ENCODE measurements around the gene ZMIZ1.

Gene ZMIZ1

GRCh38 chr10:79189181-79189580 lies 120.4 kb downstream of the ZMIZ1 start:
- no peak for TF ChIP-seq POLR2AphosphoS5 (IDR thresholded peaks at IDR 0.05; ENCODE audit: low read depth, low read length)
- TF ChIP-seq, protein P1, sequence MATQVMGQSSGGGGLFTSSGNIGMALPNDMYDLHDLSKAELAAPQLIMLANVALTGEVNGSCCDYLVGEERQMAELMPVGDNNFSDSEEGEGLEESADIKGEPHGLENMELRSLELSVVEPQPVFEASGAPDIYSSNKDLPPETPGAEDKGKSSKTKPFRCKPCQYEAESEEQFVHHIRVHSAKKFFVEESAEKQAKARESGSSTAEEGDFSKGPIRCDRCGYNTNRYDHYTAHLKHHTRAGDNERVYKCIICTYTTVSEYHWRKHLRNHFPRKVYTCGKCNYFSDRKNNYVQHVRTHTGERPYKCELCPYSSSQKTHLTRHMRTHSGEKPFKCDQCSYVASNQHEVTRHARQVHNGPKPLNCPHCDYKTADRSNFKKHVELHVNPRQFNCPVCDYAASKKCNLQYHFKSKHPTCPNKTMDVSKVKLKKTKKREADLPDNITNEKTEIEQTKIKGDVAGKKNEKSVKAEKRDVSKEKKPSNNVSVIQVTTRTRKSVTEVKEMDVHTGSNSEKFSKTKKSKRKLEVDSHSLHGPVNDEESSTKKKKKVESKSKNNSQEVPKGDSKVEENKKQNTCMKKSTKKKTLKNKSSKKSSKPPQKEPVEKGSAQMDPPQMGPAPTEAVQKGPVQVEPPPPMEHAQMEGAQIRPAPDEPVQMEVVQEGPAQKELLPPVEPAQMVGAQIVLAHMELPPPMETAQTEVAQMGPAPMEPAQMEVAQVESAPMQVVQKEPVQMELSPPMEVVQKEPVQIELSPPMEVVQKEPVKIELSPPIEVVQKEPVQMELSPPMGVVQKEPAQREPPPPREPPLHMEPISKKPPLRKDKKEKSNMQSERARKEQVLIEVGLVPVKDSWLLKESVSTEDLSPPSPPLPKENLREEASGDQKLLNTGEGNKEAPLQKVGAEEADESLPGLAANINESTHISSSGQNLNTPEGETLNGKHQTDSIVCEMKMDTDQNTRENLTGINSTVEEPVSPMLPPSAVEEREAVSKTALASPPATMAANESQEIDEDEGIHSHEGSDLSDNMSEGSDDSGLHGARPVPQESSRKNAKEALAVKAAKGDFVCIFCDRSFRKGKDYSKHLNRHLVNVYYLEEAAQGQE (IDR thresholded peaks at IDR 0.05; ENCODE audit: insufficient read depth in 1 of 2, low read depth in 2 of 2, low read length in 2 of 2): no peak
- TF ChIP-seq FOXP2 (optimal IDR thresholded peaks at IDR 0.05; ENCODE audit: borderline replicate concordance, extremely low read depth, extremely low read length, insufficient read depth): no peak
- TF ChIP-seq TAF1 (IDR thresholded peaks at IDR 0.05; ENCODE audit: borderline replicate concordance, insufficient read depth, low read length): no peak
- no peak for TF ChIP-seq SIN3A (IDR thresholded peaks at IDR 0.05; ENCODE audit: borderline replicate concordance, insufficient read depth, low read length)

DNA sequence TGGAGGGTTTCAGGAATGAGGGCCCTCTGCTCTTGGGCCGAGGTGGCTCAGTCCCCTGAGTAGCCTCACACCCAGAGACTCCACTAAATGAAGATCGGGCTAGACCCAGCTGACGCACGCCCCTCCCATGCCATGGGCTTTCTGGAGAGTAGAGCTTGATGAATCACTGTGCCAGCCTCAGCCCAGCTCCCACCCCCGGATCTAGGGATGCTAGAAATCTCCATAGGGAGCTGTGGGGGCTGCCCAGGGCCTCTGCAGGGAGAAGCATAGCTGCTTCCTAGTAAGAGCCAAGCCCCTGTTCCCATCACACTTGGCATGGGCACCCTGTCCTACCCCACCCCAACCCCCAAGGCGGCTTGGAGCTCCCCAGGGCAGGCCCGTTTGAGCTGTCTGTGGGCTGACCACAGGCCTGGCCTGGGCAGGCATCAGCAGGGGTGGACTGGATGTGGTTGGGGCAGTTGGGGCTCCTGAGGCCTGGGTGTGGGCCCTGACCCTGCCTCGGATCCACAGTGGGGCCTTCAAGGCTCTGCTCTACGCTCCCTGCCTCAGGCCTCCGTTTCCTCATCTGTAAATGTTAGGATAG lies 121.2 kb downstream of the ZMIZ1 start:
- no peak for TF ChIP-seq FOXP2 (optimal IDR thresholded peaks at IDR 0.05; ENCODE audit: borderline replicate concordance, extremely low read depth, extremely low read length, insufficient read depth)
- TF ChIP-seq TAF1 (IDR thresholded peaks at IDR 0.05; ENCODE audit: borderline replicate concordance, insufficient read depth, low read length): no peak
- TF ChIP-seq, protein P1 (IDR thresholded peaks at IDR 0.05; ENCODE audit: insufficient read depth in 1 of 2, low read depth in 2 of 2, low read length in 2 of 2): no peak

- TF ChIP-seq, protein P1 (IDR thresholded peaks at IDR 0.05; ENCODE audit: insufficient read depth in 1 of 2, low read depth in 2 of 2, low read length in 2 of 2): no peak
- no peak for TF ChIP-seq TAF1 (IDR thresholded peaks at IDR 0.05; ENCODE audit: borderline replicate concordance, insufficient read depth, low read length)
- TF ChIP-seq FOXP2 (optimal IDR thresholded peaks at IDR 0.05; ENCODE audit: borderline replicate concordance, extremely low read depth, extremely low read length, insufficient read depth): no peak
- TF ChIP-seq SIN3A (IDR thresholded peaks at IDR 0.05; ENCODE audit: borderline replicate concordance, insufficient read depth, low read length): no peak
- no peak for TF ChIP-seq POLR2AphosphoS5 (IDR thresholded peaks at IDR 0.05; ENCODE audit: low read depth, low read length)
These were observed 122.0 kb downstream of the ZMIZ1 start for GRCh38 chr10:79190740-79191261.

- TF ChIP-seq SIN3A (IDR thresholded peaks at IDR 0.05; ENCODE audit: borderline replicate concordance, insufficient read depth, low read length) (no peak), POLR2AphosphoS5 (IDR thresholded peaks at IDR 0.05; ENCODE audit: low read depth, low read length) (no peak), TAF1 (IDR thresholded peaks at IDR 0.05; ENCODE audit: borderline replicate concordance, insufficient read depth, low read length) (no peak), FOXP2 (optimal IDR thresholded peaks at IDR 0.05; ENCODE audit: borderline replicate concordance, extremely low read depth, extremely low read length, insufficient read depth) (no peak)
- TF ChIP-seq, protein P1 (IDR thresholded peaks at IDR 0.05; ENCODE audit: insufficient read depth in 1 of 2, low read depth in 2 of 2, low read length in 2 of 2): no peak
These were observed 123.3 kb downstream of the ZMIZ1 start for GRCh38 chr10:79191951-79192676.
